Aorta (tissue), 5 donors: ENCODE data around the gene TERT. TPM values are rescaled to one million over a fixed set of nuclear protein-coding genes. Genes with fewer than 3 reads are reported as not detected.

Source experiments
- ATAC-seq: fragments of 200-7000 bp; cut with Tn5 transposase; one replicate; pipeline ENCODE4 v1.9.1; 2022; ENCODE audit warnings: moderate library complexity; ENCODE audit not compliant: low FRiP score
- DNase-seq, 2 donors: peaks; one replicate each; pipeline ENCODE4 v3.0.0-alpha.2; 2020
- H3K27ac ChIP-seq, 2 donors: one replicate each; pipeline ENCODE4 v1.5.1; 2013; ENCODE audit warnings: low read length in 2 of 2, mild to moderate bottlenecking in 2 of 2, moderate library complexity in 2 of 2, control low read depth in 1 of 2, inconsistent platforms in 1 of 2, low read depth in 1 of 2
- H3K27me3 ChIP-seq, 2 donors: one replicate each; pipeline ENCODE4 v1.6.1; 2013; ENCODE audit warnings: control low read depth in 1 of 2, low read length in 1 of 2, mild to moderate bottlenecking in 1 of 2, moderate library complexity in 1 of 2; ENCODE audit not compliant: insufficient read depth in 2 of 2, control insufficient read depth in 1 of 2
- H3K36me3 ChIP-seq, 2 donors: one replicate each; pipeline ENCODE4 v1.6.1; 2013; ENCODE audit warnings: control low read depth in 1 of 2, low read length in 1 of 2, mild to moderate bottlenecking in 1 of 2; ENCODE audit not compliant: insufficient read depth in 2 of 2, control insufficient read depth in 1 of 2
- H3K4me1 ChIP-seq, 2 donors: one replicate each; pipeline ENCODE4 v1.6.1; 2013; ENCODE audit warnings: low read length in 2 of 2, control low read depth in 1 of 2, mild to moderate bottlenecking in 1 of 2, moderate library complexity in 1 of 2; ENCODE audit not compliant: insufficient read depth in 2 of 2, control insufficient read depth in 1 of 2
- H3K4me3 ChIP-seq, 2 donors: one replicate each; pipeline ENCODE4 v1.5.1; 2013; ENCODE audit warnings: low read length in 2 of 2, control low read depth in 1 of 2, mild to moderate bottlenecking in 1 of 2
- H3K9me3 ChIP-seq: one replicate; pipeline ENCODE4 v1.6.1; 2013; ENCODE audit warnings: mild to moderate bottlenecking, low read length; ENCODE audit not compliant: control insufficient read depth
- WGBS, 2 donors: extraction: QIAGEN DNeasy Blood & Tissue Kit; methylation state at CpG; one replicate each; pipeline ENCODE4 v1.1.7; 2013; 5-methylcytosine and 5-hydroxymethylcytosine counted together
- intact Hi-C, 2 donors: fragments of 100-400 bp; cut with DNase I; formaldehyde crosslinking; loops; one replicate each; pipeline versions ENCODE4 v1.14.2 to v1.15.0; 2022
- microRNA-seq, 2 donors: library from miRNA; unstranded; fragments of <30 nt; microRNA quantifications; one replicate each; pipeline ENCODE4 v1.2.0, GENCODE V29; 2020
- polyA plus RNA-seq, 2 donors: library from polyadenylated mRNA; stranded (reverse); fragments of 200-250 nt; gene quantifications; one replicate each; pipeline ENCODE4 v1.2.3, GENCODE V29; 2013
- total RNA-seq, 2 donors: library from RNA; stranded (reverse); fragmentation: NEBNext Ultra II Directional; extraction: Animal tissue kit (Norgen Biotek cat#: 25700); gene quantifications; one replicate each; pipeline ENCODE4 v1.2.1, GENCODE V29; 2021
- donor health status: healthy with polysubstance abuse.
- donor health status: Bipolar disorder and iron deficiency.
- donor health status: DM: no; HTN: no; CAD: no.
- donor health status: DM: no; HTN: no; CAD: no.
- donor health status: DM: yes; HTN: yes; CAD: no.

Gene TERT
- total and polyA plus RNA-seq, 4 donors: not detected

GRCh38 chr5:1203968-1204692 lies 90.7 kb downstream of the TERT start:
- Histone ChIP-seq H3K4me1 (no peaks in the 10 kb centered on the region), H3K27me3 (no peaks in the 10 kb centered on the region), H3K36me3 (no peaks in the 10 kb centered on the region), H3K4me3 (no peak overlapping the region), H3K27ac (no peak overlapping the region), H3K9me3 (no peaks in the 10 kb centered on the region)
- DNase-seq (peak; percentile 26 to 68), ATAC-seq (no peak)
- intact Hi-C loops: no loop called here
- 77 to 83% methylated on average over 24 to 25 of the region's 25 CpGs for WGBS, 2 donors

- intact Hi-C loops: no loop called here
- H3K27me3 ChIP-seq: no peaks in the 10 kb centered on the region
- WGBS, 2 donors: 74 to 78% methylated on average over 23 to 24 of the region's 24 CpGs
- DNase-seq (peak; percentile 29 to 64), ATAC-seq (no peak)
- no peaks in the 10 kb centered on the region for H3K36me3 ChIP-seq
- no peaks in the 10 kb centered on the region for H3K4me1 ChIP-seq
- no peaks in the 10 kb centered on the region for H3K9me3 ChIP-seq
- no peak overlapping the region for H3K27ac ChIP-seq
- no peak overlapping the region for H3K4me3 ChIP-seq
Measured at GRCh38 chr5:1203311-1203967, 91.4 kb downstream of the TERT start.

Small RNA genes within 50 kb of the gene (microRNA-seq; reads per million reads assigned to microRNA genes)
- gene MIR4457: 0 reads per million in 2 donors

Other genes starting within 250 kb of the TERT start
- gene SLC12A7, start 183.0 kb downstream of the TERT start, total RNA-seq: 10 to 100 TPM; 26.6 to 54.4 TPM
- gene SLC12A7, start 183.0 kb downstream of the TERT start, polyA plus RNA-seq: 10 to 100 TPM in 1 of 2 donors, 1 to 10 TPM in 1; 4.5 to 12.1 TPM
- gene SLC6A19, start 93.5 kb downstream of the TERT start, total RNA-seq: under 1 TPM in 1 of 2 donors, not detected in 1; 0.12 TPM
- gene SLC6A19, start 93.5 kb downstream of the TERT start, polyA plus RNA-seq: 1 to 10 TPM in 1 of 2 donors, not detected in 1; 9.5 TPM
- gene SLC6A18, start 69.7 kb downstream of the TERT start, total RNA-seq: not detected
- gene SLC6A18, start 69.7 kb downstream of the TERT start, polyA plus RNA-seq: not detected
- gene CLPTM1L, start 50.0 kb upstream of the TERT start, total RNA-seq: 10 to 100 TPM; 66.0 to 71.2 TPM
- 10 to 100 TPM; 72.5 to 95.5 TPM for gene CLPTM1L, start 50.0 kb upstream of the TERT start, polyA plus RNA-seq
- under 1 TPM; 0.23 to 0.30 TPM for gene SLC6A3, start 150.4 kb upstream of the TERT start, total RNA-seq
- gene SLC6A3, start 150.4 kb upstream of the TERT start, polyA plus RNA-seq: under 1 TPM in 1 of 2 donors, not detected in 1; 0.56 TPM
- 10 to 100 TPM; 38.7 to 68.7 TPM for gene LPCAT1, start 228.9 kb upstream of the TERT start, total RNA-seq
- 10 to 100 TPM in 1 of 2 donors, 1 to 10 TPM in 1; 6.4 to 34.2 TPM for gene LPCAT1, start 228.9 kb upstream of the TERT start, polyA plus RNA-seq